Inflammatory macrophage (primary cell): ENCODE results near the gene LIN54.
A peak's percentile ranks its signal among the peaks of the same experiment; 100 is the strongest.

Source experiments
- DNase-seq, 2 donors: peaks; one replicate each; pipeline ENCODE4 v3.0.0-alpha.2; 2020 to 2022

LIN54 gene

GRCh38 chr4:82890901-82891706 is 119.5 kb downstream of the LIN54 start, which contains the start of gene SEC31A:
SEC31A (minus strand) TSS chr4:82891153; CDS start chr4:82881936, 9,217 bp downstream.
- peak; percentile 97 to 98 for DNase-seq

DNA sequence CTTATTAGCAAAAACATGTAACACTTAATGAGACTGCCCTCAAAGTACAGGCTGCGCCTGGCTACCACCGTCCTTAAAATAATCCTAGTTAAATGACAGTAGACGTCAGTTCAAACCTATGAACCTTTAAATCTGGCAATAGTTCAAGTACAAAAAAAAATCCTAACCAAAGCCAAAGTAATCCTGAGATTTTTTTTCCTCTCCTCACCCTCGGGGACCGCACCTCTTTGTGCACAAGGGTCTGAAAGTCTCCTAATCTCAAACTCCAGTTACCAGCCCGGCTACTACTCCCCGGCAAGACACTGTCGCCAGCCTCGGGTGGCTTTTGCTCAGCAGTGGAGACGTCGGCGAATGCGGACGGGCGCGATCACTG is 120.1 kb downstream of the LIN54 start:
- DNase-seq = no peak

DNA sequence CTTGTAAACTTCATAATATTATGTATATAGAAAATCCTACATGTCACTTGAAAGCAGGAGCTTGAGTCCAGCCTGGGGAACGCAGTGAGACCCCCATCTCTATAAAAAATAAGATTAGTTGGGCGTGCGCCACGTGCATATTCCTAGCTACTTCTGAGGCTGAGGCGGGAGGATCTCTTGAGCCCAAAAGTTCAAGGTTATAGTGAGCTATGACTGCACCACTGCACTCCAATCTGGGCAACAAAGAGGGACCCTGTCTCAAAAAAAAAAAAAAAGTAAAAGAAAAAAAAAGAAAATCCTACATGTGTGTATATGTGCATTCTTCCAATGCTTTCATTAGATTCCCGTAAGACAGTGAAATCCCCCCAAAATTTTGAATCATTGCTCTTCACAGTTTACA is 121.3 kb downstream of the LIN54 start:
- no peak for DNase-seq

DNA sequence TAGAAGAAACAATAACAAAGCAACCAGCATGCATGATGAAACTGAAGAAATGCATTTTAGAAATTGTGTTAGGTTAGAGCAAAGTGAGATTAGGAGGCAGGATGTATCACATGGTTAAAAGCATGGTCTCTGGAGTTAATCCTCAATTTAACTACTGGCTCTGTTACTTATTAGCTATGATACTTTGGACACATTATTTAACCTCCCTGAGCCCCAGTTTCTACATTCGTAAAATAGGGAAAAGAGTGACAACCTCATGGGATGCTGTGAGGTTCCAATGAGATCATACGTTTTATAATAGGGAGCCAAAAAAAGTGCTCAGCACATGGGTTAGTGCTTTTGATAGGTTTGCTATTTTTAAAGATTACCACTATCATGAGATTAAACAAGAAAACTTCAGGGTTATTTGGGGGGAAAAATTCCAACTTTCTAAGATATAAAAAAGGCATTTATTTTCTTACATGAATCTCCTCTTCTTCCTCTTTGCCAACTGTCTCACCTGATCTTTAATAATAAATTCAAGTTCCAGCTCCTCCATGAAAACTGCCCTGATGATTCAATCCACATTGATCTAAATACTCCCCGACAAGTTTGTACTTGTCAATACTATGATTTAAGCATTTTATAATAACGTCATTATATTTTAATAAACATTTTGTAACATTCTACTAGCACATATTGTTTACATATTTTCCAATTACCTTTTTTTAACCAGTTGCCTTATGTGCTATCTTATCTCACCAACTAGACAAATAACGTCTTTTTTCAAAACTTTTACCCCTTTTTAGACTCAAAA is 124.3 kb downstream of the LIN54 start:
- no peak for DNase-seq

DNA sequence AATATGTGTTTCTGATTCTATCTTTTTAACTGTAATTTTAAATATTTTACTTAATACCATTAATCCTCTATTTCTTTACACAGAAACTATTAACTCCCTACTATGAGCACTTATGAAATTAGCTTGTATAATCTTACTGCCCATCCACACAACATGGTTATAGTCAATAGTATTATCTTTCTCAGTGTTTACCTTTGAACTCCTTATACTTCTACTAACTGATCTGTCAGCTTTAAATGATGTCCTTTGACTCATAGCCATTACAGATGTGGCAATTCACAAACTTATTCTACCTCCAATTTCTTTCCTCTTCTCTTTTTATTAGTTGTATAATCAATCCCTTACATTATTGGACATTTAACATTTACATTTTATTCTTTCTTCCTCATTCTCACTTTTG is 125.2 kb downstream of the LIN54 start:
- no peak for DNase-seq
